ENCODE measurements around the gene DVL1.

DVL1 gene

DNA sequence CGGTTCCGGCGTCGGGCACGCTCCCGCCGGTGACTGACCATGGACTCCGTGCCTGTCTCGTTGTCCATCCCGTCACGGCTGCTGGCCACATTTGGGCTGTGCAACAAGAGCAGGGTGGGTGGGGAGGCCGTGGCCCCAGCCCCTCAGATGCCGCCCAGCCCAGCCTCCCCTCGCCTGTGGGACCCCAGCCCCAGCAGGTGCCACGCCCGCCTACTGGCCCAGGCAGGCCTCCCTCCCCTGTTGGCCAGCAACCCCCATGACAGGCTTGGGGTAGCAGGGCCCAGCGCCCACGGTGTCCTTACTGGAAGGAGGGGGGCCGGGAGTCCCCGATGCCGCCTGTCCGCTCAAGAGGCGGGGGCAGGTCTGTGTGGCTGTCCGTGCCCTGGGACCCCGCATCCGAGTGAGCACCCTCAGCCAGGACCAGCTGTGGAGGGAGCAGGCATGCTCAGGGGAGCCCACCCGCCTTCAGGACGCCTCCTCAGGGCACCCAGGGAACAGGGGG, 7.1 kb downstream of the DVL1 start:
- DNase-seq (ENCODE audit: low read depth in 2 of 2), result no peak

DNA sequence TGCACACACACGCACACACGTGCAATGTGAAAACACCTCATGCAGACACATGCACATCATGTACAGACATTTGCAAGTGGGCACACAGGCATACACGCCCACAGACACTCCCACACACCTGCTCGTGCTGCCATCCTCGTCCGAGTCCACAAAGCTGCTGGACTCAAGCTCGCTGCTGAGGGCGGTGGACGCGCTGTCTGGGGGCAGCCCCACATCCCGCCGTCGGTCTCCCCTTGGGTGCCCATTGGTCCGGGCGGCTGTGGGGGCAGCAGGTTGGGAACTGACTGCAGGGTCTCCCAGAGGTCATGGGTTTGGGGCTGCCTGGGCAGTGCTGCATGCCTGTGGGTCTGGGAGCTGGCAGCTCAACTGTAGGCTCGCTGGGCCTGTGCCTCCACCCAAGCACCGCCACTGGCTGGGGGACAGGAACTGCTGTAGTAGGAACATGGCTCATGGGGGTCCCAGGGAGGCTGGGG, 7.6 kb downstream of the DVL1 start:
- no peak for DNase-seq (ENCODE audit: low read depth in 2 of 2)

DNA sequence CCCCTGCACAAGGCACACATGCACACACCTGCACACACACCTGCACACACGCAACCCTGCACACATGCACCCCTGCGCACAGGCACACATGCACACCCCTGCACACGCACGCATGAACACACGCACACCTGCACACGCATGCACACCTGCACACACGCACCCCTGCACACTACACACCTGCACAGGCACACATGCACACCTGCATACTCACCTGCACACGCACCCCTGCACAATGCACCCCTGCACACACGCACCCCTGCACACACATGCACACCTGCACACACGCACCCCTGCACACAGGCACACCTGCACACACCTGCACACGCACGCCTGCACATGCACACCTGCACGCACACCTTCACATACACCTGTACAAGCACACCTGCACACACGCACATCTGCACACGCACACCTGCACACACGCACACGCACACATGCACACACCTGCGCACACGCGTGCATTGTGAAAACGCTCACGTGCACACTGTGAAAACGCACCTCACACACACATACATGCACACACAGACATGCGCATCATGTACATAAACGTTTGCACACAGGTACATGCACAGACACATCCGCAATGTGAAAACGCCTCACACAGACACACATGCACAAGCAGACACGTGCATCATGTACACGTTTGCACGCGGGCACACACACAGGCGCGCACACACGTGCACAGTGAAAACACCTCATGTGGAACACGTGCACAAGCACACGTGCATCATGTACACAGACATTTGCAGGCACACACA, 8.2 kb downstream of the DVL1 start:
- DNase-seq (ENCODE audit: low read depth in 2 of 2), result no peak

- DNase-seq (ENCODE audit: low read depth in 2 of 2), result no peak
Measured at GRCh38 chr1:1340185-1340584, 9.0 kb downstream of the DVL1 start.

DNA sequence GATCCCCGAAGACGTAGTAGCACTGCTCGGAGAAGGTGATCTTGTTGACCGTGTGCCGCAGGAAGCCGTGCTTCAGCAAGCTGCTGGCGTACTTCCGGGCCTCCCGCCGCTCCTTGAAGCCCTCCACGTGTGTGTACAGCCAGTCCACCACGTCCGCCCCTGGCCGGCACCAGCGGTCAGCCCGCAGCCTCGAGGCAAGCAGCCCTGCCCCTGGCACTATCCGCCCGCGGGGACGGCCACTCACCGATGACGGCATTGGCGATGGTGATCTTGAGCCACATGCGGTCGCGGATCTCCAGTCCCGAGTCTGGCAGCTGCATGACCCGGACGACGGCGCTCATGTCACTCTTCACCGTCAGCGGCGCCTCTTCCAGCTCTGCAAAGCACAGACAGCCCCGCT, 10.9 kb downstream of the DVL1 start:
- DNase-seq (ENCODE audit: low read depth in 2 of 2), result no peak

- no peak for DNase-seq (ENCODE audit: low read depth in 2 of 2)
Measured at GRCh38 chr1:1337793-1338147, 11.4 kb downstream of the DVL1 start.

DNA sequence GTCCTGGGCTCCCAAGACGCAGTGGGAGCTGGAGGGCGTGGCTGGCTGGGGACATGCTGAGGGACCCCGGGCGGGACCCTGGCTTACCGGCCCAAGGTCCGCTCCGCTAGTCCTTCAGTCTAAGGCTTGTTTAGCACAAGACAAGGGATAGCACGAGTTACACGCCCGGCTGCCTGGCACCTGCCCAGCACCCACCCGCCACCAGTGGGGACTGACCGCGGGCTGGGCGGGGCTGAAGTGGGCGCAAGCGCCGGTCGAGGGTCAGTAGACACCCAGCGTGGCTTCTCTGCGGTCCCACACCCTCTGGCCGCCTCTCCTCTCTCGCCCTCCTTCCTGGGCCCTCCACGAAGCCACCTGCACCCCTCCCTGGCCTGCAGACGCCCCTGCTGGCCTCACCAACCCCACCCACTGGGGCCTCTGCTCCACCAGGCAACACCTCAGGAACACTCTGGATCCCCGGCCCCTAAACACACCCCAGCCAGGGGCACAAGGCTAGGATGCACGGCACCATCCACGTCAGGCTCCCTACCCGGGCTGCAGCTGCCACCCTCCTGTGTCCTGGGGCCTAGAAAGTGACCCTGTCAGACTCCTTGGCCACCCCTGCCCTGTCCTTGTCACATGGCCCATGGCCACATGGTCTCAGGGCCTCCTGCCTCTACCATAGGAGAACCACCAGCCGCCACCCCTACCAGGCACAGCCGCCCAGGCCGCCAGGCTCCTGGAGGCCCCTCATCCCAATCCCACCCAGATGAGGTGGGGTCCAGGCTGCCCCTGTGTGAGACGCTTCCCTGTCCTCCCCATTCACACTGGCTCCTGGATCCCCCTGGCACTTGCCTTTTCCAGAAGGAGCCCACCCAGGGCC, 12.1 kb downstream of the DVL1 start:
- DNase-seq (ENCODE audit: low read depth in 2 of 2), result no peak

DNA sequence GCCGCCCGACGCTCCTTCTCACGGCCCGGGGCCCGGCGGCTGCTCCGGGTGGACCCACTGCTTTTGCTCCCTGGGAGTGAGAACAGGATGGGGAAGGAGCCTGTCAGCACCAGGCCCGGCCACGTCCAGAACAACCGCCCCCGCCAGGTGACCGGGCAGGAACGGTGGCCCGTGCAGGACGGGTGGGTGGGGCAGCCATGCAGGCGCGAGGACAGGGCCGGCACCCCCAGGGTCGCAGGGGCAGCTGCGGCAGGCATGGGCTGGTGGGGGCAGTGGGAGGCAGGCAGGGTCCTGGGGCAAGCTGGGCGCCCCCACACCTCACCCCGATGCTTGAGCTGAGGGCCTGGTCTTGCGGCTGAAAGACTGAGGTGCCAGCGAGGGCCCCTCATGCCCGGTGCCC, 12.8 kb downstream of the DVL1 start:
- no peak for DNase-seq (ENCODE audit: low read depth in 2 of 2)

DNA sequence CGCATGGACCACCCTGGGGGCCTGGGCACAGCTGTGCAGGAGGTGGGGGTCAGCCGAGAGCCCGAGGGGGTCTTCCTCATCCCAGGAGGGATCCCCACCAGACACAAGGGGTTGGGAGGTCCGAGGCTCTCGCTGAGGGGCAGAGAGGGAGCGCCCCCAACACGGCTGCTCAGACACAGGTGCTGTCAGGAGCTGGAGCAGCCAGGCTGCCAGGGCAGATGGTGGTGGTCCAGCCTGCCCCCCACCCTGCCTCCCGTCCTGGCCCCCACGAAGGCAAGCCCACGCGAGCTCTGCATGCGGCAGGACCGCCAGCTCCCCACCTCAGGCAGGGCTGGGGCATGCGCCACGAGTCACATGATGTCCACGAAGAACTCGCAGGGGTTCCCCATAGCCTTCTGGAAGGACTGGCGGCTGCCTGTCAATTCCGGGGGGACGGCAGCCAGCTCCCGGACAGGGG, 13.4 kb downstream of the DVL1 start:
- no peak for DNase-seq (ENCODE audit: low read depth in 2 of 2)

- DNase-seq (ENCODE audit: low read depth in 2 of 2), result no peak
Measured at GRCh38 chr1:1335283-1335682, 13.9 kb downstream of the DVL1 start.

DNA sequence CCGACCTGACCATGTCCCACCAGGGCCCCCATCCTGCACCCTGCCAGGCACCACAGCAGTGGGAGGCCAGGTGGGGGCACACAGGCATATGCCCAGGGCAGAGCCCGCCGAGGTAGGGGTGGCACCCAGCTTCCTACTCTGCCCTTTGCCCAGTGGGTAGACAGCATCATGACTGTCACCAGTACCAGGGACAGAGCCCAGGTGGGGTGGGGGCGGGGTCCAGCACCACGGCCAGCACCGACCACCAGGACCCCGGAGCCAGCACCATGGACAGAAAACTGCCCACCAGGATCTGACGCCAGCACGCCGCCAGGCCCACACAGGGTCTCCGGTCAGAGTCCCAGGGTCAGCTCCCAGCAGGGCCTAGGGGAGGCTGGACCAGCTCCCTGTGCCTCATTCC, 14.4 kb downstream of the DVL1 start:
- DNase-seq (ENCODE audit: low read depth in 2 of 2), result no peak

DNA sequence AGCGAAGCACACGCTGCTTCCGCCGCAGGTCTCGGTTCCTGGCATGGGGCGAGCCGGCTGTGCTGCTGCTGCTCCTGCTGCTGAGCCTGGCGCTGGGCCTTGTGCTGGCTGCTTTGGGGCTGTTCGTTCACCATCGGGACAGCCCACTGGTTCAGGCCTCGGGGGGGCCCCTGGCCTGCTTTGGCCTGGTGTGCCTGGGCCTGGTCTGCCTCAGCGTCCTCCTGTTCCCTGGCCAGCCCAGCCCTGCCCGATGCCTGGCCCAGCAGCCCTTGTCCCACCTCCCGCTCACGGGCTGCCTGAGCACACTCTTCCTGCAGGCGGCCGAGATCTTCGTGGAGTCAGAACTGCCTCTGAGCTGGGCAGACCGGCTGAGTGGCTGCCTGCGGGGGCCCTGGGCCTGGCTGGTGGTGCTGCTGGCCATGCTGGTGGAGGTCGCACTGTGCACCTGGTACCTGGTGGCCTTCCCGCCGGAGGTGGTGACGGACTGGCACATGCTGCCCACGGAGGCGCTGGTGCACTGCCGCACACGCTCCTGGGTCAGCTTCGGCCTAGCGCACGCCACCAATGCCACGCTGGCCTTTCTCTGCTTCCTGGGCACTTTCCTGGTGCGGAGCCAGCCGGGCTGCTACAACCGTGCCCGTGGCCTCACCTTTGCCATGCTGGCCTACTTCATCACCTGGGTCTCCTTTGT, 15.5 kb downstream of the DVL1 start:
- DNase-seq (ENCODE audit: low read depth in 2 of 2), result no peak

DNA sequence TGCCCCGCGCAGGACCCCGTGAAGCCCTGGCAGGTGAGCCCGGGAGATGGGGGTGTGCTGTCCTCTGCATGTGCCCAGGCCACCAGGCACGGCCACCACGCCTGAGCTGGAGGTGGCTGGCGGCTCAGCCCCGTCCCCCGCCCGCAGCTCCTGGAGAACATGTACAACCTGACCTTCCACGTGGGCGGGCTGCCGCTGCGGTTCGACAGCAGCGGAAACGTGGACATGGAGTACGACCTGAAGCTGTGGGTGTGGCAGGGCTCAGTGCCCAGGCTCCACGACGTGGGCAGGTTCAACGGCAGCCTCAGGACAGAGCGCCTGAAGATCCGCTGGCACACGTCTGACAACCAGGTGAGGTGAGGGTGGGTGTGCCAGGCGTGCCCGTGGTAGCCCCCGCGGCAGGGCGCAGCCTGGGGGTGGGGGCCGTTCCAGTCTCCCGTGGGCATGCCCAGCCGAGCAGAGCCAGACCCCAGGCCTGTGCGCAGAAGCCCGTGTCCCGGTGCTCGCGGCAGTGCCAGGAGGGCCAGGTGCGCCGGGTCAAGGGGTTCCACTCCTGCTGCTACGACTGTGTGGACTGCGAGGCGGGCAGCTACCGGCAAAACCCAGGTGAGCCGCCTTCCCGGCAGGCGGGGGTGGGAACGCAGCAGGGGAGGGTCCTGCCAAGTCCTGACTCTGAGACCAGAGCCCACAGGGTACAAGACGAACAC, 16.3 kb downstream of the DVL1 start:
- no peak for DNase-seq (ENCODE audit: low read depth in 2 of 2)

- DNase-seq (ENCODE audit: low read depth in 2 of 2), result no peak
Measured at GRCh38 chr1:1332031-1332755, 17.0 kb downstream of the DVL1 start.

- DNase-seq (ENCODE audit: low read depth in 2 of 2), result no peak
Measured at GRCh38 chr1:1331068-1331965, 17.9 kb downstream of the DVL1 start, which contains the start of gene TAS1R3. TAS1R3 (plus strand) TSS chr1:1331280; CDS start chr1:1331346, 66 bp downstream.

DNA sequence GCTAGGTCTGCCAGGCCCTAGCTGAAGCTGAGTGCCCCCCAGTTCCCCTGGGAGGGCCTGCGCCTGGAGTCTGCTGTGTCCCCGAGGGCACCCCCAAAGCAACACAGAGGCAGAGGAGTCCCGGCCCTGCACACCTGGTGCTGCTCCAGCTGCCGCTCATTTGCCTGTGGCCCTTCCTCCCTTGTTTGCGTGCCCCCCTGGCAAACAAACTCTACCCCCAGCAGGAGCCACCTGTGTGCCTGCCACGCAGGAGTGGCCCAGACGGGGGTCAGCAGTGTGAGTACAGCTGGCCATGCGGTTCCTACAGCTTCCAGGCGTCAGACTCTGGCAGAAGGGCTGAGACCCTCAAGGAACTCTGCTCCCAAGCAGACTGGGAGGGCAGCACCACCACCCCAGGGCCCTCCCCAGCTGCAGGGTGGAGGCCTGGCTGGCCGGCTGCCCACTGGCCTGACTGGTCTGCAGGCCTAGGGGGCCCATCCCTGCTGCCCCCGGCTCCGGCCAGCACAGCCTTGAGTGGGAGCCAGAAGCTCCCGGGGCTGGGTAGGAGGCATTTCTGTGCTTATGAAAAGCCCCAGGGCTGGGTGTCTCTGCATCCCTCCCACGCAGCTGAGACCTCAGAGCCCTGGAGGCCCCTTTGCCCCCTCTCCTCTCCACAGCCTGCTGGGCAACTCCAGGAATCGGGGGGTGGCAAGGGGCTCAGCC, 18.7 kb downstream of the DVL1 start:
- DNase-seq (ENCODE audit: low read depth in 2 of 2), result no peak

- DNase-seq (ENCODE audit: low read depth in 2 of 2), result no peak
Measured at GRCh38 chr1:1329304-1330210, 19.7 kb downstream of the DVL1 start.

DNA sequence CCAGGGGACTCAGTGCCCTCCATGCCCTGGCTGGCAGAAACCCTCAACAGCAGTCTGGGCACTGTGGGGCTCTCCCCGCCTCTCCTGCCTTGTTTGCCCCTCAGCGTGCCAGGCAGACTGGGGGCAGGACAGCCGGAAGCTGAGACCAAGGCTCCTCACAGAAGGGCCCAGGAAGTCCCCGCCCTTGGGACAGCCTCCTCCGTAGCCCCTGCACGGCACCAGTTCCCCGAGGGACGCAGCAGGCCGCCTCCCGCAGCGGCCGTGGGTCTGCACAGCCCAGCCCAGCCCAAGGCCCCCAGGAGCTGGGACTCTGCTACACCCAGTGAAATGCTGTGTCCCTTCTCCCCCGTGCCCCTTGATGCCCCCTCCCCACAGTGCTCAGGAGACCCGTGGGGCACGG, 21.0 kb downstream of the DVL1 start:
- no peak for DNase-seq (ENCODE audit: low read depth in 2 of 2)

All from fibroblast of skin of left biceps (primary cell).